Keratinocyte (primary cell): ENCODE measurements around the gene RNPEP. TPM values are rescaled to one million over a fixed set of nuclear protein-coding genes. Genes with fewer than 3 reads are reported as not detected.

Experiments used
- DNase-seq: peaks from one replicate; pipeline ENCODE4 v3.0.0-alpha.2; 2011; ENCODE audit warnings: low read depth, missing footprints, low spot score
- FAIRE-seq: peaks from 2 replicates; lab custom pipeline; 2011; peaks lifted over from hg19 to GRCh38; lab: Jason Lieb, UNC
- H2AFZ ChIP-seq: 2 replicates; pipeline ENCODE4 v1.6.0; 2012; ENCODE audit warnings: low read length, control low read depth, inconsistent platforms; ENCODE audit not compliant: control insufficient read depth
- H3K27ac ChIP-seq: 2 replicates; pipeline ENCODE4 v1.5.1; 2011; ENCODE audit warnings: low read length; ENCODE audit not compliant: control insufficient read depth, insufficient read depth
- H3K27me3 ChIP-seq: 3 replicates; pipeline ENCODE4 v1.6.0; 2011; ENCODE audit warnings: low read length; ENCODE audit not compliant: control insufficient read depth, insufficient read depth; ENCODE audit errors: extremely low read depth
- H3K36me3 ChIP-seq, 2 experiments: 2 replicates in 1 of 2; 3 replicates in 1 of 2; pipeline ENCODE4 v1.5.1; 2011; ENCODE audit warnings: low read length in 2 of 2, mild to moderate bottlenecking in 1 of 2; ENCODE audit not compliant: control insufficient read depth in 2 of 2, insufficient read depth in 2 of 2; ENCODE audit errors: extremely low read depth in 1 of 2
- H3K4me1 ChIP-seq: 3 replicates; pipeline ENCODE4 v1.5.1; 2011; ENCODE audit warnings: low read length; ENCODE audit not compliant: control insufficient read depth, insufficient read depth; ENCODE audit errors: extremely low read depth
- H3K4me2 ChIP-seq: 3 replicates; pipeline ENCODE4 v1.6.0; 2011; ENCODE audit warnings: low read depth, low read length; ENCODE audit not compliant: control insufficient read depth, insufficient read depth; ENCODE audit errors: extremely low read depth
- H3K4me3 ChIP-seq, 3 experiments: fragments of 200-600 bp in 1 of 3; sonication (generic) in 1 of 3; 2 replicates in 2 of 3; 3 replicates in 1 of 3; pipeline ENCODE4 v1.5.1; 2011 to 2016; ENCODE audit warnings: low read length in 3 of 3, mild to moderate bottlenecking in 3 of 3, control low read depth in 2 of 3, inconsistent platforms in 1 of 3, low read depth in 1 of 3, mixed read lengths in 1 of 3, mixed run types in 1 of 3, moderate library complexity in 1 of 3; ENCODE audit not compliant: control insufficient read depth in 2 of 3, insufficient read depth in 2 of 3; ENCODE audit errors: extremely low read depth in 1 of 3
- H3K79me2 ChIP-seq: 2 replicates; pipeline ENCODE4 v1.6.0; 2012; ENCODE audit warnings: low read length; ENCODE audit not compliant: control insufficient read depth, insufficient read depth
- H3K9ac ChIP-seq: 3 replicates; pipeline ENCODE4 v1.6.0; 2011; ENCODE audit warnings: low read length; ENCODE audit not compliant: control insufficient read depth, insufficient read depth; ENCODE audit errors: extremely low read depth
- H3K9me1 ChIP-seq: 3 replicates; pipeline ENCODE4 v1.6.0; 2011; ENCODE audit warnings: low read length; ENCODE audit not compliant: control insufficient read depth, insufficient read depth; ENCODE audit errors: extremely low read depth
- H3K9me3 ChIP-seq: 2 replicates; pipeline ENCODE4 v1.5.1; 2012; ENCODE audit warnings: low read depth, low read length; ENCODE audit not compliant: control insufficient read depth
- H4K20me1 ChIP-seq: 3 replicates; pipeline ENCODE4 v1.6.0; 2011; ENCODE audit warnings: low read length; ENCODE audit not compliant: control insufficient read depth, insufficient read depth; ENCODE audit errors: extremely low read depth
- CTCF ChIP-seq, 3 experiments: IDR thresholded peaks in 1 of 3; conservative IDR thresholded peaks in 1 of 3; optimal IDR thresholded peaks in 1 of 3; 2 replicates in 2 of 3; 3 replicates in 1 of 3; pipeline versions ENCODE3 to v1.5.1; 2011; ENCODE audit warnings: low read length in 3 of 3, mild to moderate bottlenecking in 3 of 3, moderate library complexity in 2 of 3, control low read depth in 1 of 3, inconsistent platforms in 1 of 3; ENCODE audit not compliant: insufficient read depth in 2 of 3; ENCODE audit errors: extremely low read depth in 1 of 3
- EZH2 ChIP-seq: IDR thresholded peaks from one replicate; pipeline ENCODE4 v1.6.1; 2012; ENCODE audit warnings: inconsistent platforms, mild to moderate bottlenecking, low read length, moderate library complexity
- dilution Hi-C: fragments of 300-500 bp; cut with MboI; formaldehyde crosslinking; loops from one replicate; pipeline ENCODE4 v1.7.0; 2020; ENCODE audit warnings: low sequenced_read_pairs; ENCODE audit not compliant: extremely low pct_ligation_motif_present
- polyA plus RNA-seq, 5 experiments: library from polyadenylated mRNA; depleted of rRNA in 3 of 5; stranded (reverse) in 3 of 5; stranded (forward) in 1 of 5; unstranded in 1 of 5; fragments of >200 nt; gene quantifications; 1 replicate in 1 of 5; 2 replicates in 3 of 5; 3 replicates in 1 of 5; pipeline versions ENCODE4 v1.2.1 to v1.2.3, GENCODE V29; 2011 to 2012; ENCODE audit warnings: missing spikeins in 2 of 5, low read depth in 1 of 5, low replicate concordance in 1 of 5

The RNPEP gene
- polyA plus RNA-seq, 1 donor (not counting 4 experiments of a cell fraction or from before 2014, with no cell fraction given): 63.0 TPM

- Histone ChIP-seq H3K36me3 (no peaks in the 10 kb centered on the region), H3K79me2 (no peaks in the 10 kb centered on the region), H3K27me3 (no peaks in the 10 kb centered on the region), H2AFZ (no peak overlapping the region), H4K20me1 (no peaks in the 10 kb centered on the region), H3K4me2 (no peak overlapping the region), H3K27ac (no peak overlapping the region), H3K9ac (no peak overlapping the region), H3K4me3 (no peak overlapping the region), H3K9me3 (no peaks in the 10 kb centered on the region), H3K4me1 (peaks cover 21% of the 10 kb centered on the region), H3K9me1 (peaks cover 2% of the 10 kb centered on the region)
- dilution Hi-C loops: no loop called here
- no peak for FAIRE-seq
- TF ChIP-seq CTCF (optimal IDR thresholded peaks at IDR 0.05 in 1 of 3, IDR thresholded peaks at IDR 0.05 in 1 of 3, conservative IDR thresholded peaks at IDR 0.05 in 1 of 3; ENCODE audit: extremely low read depth in 1 of 3, insufficient read depth in 2 of 3, low read length in 3 of 3) (no peak), EZH2 (no peak)
- DNase-seq: no peak
These were observed 30.4 kb downstream of the RNPEP start for GRCh38 chr1:202012544-202013478.

GRCh38 chr1:202013603-202014002, 31.2 kb downstream of the RNPEP start:
- Histone ChIP-seq H3K79me2 (no peaks in the 10 kb centered on the region), H3K9me1 (peaks cover 2% of the 10 kb centered on the region), H3K4me2 (no peak overlapping the region), H3K4me1 (peaks cover 22% of the 10 kb centered on the region), H3K4me3 (no peak overlapping the region), H3K9ac (no peak overlapping the region), H3K9me3 (no peaks in the 10 kb centered on the region), H3K36me3 (no peaks in the 10 kb centered on the region), H4K20me1 (no peaks in the 10 kb centered on the region), H3K27me3 (no peaks in the 10 kb centered on the region), H2AFZ (no peak overlapping the region), H3K27ac (no peak overlapping the region)
- no peak for DNase-seq
- TF ChIP-seq CTCF (optimal IDR thresholded peaks at IDR 0.05 in 1 of 3, IDR thresholded peaks at IDR 0.05 in 1 of 3, conservative IDR thresholded peaks at IDR 0.05 in 1 of 3; ENCODE audit: extremely low read depth in 1 of 3, insufficient read depth in 2 of 3, low read length in 3 of 3) (no peak), EZH2 (no peak)
- no peak for FAIRE-seq
- dilution Hi-C loops: no loop called here
